Epithelial cell of proximal tubule (primary cell): ENCODE results near the gene SLC7A14. TPM values are rescaled to one million over a fixed set of nuclear protein-coding genes. Genes with fewer than 3 reads are reported as not detected.

Experiments
- DNase-seq: peaks from one replicate; pipeline ENCODE4 v3.0.0-alpha.2; 2011; ENCODE audit warnings: low read depth
- H3K4me3 ChIP-seq: 2 replicates; pipeline ENCODE4 v1.5.1; 2011; ENCODE audit warnings: low read depth, mild to moderate bottlenecking, low read length
- CTCF ChIP-seq: conservative IDR thresholded peaks from 2 replicates; pipeline ENCODE4 v1.5.1; 2012; ENCODE audit warnings: low read depth, mild to moderate bottlenecking, low read length
- total RNA-seq: library from RNA; depleted of rRNA; stranded (reverse); fragments of >200 nt; gene quantifications from 2 replicates; pipeline ENCODE4 v1.2.3, GENCODE V29; 2015

Gene SLC7A14
- total RNA-seq, 1 donor from 2014 or later: 0.12 TPM

GRCh38 chr3:170531054-170531453 is 54.8 kb downstream of the SLC7A14 start:
- H3K4me3 ChIP-seq: no peak overlapping the region
- no peak for TF ChIP-seq CTCF
- no peak for DNase-seq

GRCh38 chr3:170529912-170530311 is 56.0 kb downstream of the SLC7A14 start:
- H3K4me3 ChIP-seq: no peak overlapping the region
- no peak for TF ChIP-seq CTCF
- DNase-seq: no peak

- no peak for TF ChIP-seq CTCF
- no peak for DNase-seq
- no peak overlapping the region for H3K4me3 ChIP-seq
These were observed 56.5 kb downstream of the SLC7A14 start for GRCh38 chr3:170529346-170529745.

- no peak overlapping the region for H3K4me3 ChIP-seq
- no peak for TF ChIP-seq CTCF
- no peak for DNase-seq
These were observed 57.1 kb downstream of the SLC7A14 start for GRCh38 chr3:170528726-170529125.

- TF ChIP-seq CTCF: no peak
- H3K4me3 ChIP-seq: no peak overlapping the region
- DNase-seq: no peak
These were observed 61.8 kb downstream of the SLC7A14 start for GRCh38 chr3:170524073-170524472.

GRCh38 chr3:170523248-170523647 is 62.6 kb downstream of the SLC7A14 start:
- no peak overlapping the region for H3K4me3 ChIP-seq
- DNase-seq: no peak
- TF ChIP-seq CTCF: no peak

- no peak for TF ChIP-seq CTCF
- no peak for DNase-seq
- H3K4me3 ChIP-seq: no peak overlapping the region
These were observed 63.7 kb downstream of the SLC7A14 start for GRCh38 chr3:170522201-170522600.
